Upper lobe of left lung (tissue), 4 donors: ENCODE data around the gene TSPAN5.
A peak's percentile ranks its signal among the peaks of the same experiment; 100 is the strongest.

Experiments
- EP300 ChIP-seq, 4 donors: sonication (generic); formaldehyde crosslinking; IDR thresholded peaks; one replicate each; pipeline ENCODE4 v1.5.1; 2017; ENCODE audit warnings: antibody characterized with exemption in 4 of 4, control low read depth in 2 of 4
- POLR2A ChIP-seq, 4 donors: fragments of 450-650 bp; IDR thresholded peaks; one replicate each; pipeline ENCODE4 v1.5.1; 2016 to 2017; ENCODE audit warnings: antibody characterized with exemption in 4 of 4, mild to moderate bottlenecking in 2 of 4
- POLR2AphosphoS5 ChIP-seq, 2 donors: sonication (generic); formaldehyde crosslinking; IDR thresholded peaks; one replicate each; pipeline ENCODE4 v1.5.1; 2017; ENCODE audit warnings: antibody characterized with exemption in 2 of 2
- TF ChIP-seq, protein P1 (sequence below), 6 experiments: fragments of 450-650 bp in 4 of 6; fragments of 200-600 bp in 2 of 6; sonication (generic) in 2 of 6; IDR thresholded peaks; one replicate each; pipeline ENCODE4 v1.5.1; 2016 to 2019; ENCODE audit warnings: antibody characterized with exemption in 6 of 6

DNA sequence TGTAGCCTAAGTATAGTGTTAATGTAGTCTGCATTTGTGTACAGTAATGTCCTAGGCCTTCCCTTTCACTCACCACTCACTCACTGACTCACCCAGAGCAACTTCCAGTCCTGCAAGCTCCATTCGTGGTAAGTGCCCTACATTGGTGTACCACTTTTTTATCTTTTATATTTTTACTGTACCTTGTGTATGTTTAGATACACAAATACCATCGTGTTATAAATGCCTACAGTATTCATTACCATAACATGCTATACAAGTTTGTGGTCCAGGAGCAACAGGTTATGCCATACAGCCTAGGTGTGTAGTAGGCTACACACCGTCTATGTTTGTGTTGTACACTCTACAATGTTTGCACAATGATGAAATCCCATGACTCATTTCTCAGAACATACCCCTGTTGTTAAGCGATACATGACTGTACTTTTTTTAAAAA lies 15.4 kb downstream of the TSPAN5 start:
- TF ChIP-seq POLR2A (IDR thresholded peaks at IDR 0.05) (no peak), EP300 (IDR thresholded peaks at IDR 0.05) (peak in 1 of 4 donors; percentile 74), POLR2AphosphoS5 (IDR thresholded peaks at IDR 0.05) (no peak)
- TF ChIP-seq, protein P1, sequence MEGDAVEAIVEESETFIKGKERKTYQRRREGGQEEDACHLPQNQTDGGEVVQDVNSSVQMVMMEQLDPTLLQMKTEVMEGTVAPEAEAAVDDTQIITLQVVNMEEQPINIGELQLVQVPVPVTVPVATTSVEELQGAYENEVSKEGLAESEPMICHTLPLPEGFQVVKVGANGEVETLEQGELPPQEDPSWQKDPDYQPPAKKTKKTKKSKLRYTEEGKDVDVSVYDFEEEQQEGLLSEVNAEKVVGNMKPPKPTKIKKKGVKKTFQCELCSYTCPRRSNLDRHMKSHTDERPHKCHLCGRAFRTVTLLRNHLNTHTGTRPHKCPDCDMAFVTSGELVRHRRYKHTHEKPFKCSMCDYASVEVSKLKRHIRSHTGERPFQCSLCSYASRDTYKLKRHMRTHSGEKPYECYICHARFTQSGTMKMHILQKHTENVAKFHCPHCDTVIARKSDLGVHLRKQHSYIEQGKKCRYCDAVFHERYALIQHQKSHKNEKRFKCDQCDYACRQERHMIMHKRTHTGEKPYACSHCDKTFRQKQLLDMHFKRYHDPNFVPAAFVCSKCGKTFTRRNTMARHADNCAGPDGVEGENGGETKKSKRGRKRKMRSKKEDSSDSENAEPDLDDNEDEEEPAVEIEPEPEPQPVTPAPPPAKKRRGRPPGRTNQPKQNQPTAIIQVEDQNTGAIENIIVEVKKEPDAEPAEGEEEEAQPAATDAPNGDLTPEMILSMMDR (IDR thresholded peaks at IDR 0.05), result no peak
